Measurements from ENCODE around the gene CLSTN2.

DNA sequence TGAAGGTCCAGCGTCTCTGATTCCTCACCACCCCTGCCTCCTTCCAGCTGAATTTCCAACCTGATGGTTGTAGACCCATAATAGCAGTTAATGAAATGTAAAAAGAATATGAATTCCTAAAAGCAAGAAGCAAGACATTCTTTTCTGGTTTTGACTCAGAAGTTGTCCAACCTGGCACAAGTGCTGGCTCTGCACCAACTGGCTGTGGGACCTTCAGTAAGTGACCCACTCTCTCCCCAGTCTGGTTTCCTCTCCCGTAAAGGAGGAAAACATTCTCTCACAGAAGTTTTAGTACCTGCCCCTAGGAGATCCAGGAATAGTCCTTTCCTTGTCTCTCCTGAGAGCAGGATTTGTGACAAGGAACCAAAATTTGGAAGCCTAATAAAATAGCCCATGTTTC lies 506.0 kb downstream of the CLSTN2 start:
- TF ChIP-seq, protein P1, sequence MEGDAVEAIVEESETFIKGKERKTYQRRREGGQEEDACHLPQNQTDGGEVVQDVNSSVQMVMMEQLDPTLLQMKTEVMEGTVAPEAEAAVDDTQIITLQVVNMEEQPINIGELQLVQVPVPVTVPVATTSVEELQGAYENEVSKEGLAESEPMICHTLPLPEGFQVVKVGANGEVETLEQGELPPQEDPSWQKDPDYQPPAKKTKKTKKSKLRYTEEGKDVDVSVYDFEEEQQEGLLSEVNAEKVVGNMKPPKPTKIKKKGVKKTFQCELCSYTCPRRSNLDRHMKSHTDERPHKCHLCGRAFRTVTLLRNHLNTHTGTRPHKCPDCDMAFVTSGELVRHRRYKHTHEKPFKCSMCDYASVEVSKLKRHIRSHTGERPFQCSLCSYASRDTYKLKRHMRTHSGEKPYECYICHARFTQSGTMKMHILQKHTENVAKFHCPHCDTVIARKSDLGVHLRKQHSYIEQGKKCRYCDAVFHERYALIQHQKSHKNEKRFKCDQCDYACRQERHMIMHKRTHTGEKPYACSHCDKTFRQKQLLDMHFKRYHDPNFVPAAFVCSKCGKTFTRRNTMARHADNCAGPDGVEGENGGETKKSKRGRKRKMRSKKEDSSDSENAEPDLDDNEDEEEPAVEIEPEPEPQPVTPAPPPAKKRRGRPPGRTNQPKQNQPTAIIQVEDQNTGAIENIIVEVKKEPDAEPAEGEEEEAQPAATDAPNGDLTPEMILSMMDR (IDR thresholded peaks at IDR 0.05), result no peak
- TF ChIP-seq POLR2A (IDR thresholded peaks at IDR 0.05), result no peak
